Heart left ventricle (tissue), 13 donors: ENCODE measurements around the gene CDKN2B.

Experiments used
- POLR2A ChIP-seq, 2 donors: fragments of 450-650 bp; IDR thresholded peaks; one replicate each; pipeline ENCODE4 v1.6.1; 2017; ENCODE audit warnings: antibody characterized with exemption in 2 of 2, mild to moderate bottlenecking in 2 of 2, moderate library complexity in 2 of 2
- TF ChIP-seq, protein P1 (sequence below), 12 donors: fragments of 200-600 bp; sonication (generic) in 4 of 12; IDR thresholded peaks; one replicate each; pipeline versions ENCODE4 v1.5.0 to v1.8.0; 2018 to 2022; ENCODE audit warnings: antibody characterized with exemption in 12 of 12, mild to moderate bottlenecking in 5 of 12
- donor health status: ischemic (EF 13 %, LVEDD 7.1; RV severe dilation, severe dysfunction).
- donor health status: DM: no; HTN: yes; CAD: no.
- donor health status: DM: no; HTN: no; CAD: no.
- donor health status: ischemic (EF 25% LVEDD 6.9; RV normal size, moderate dysfunction).
- donor health status: ischemic (EF 25% LVEDD 5.7; RV mildly dilated, moderate dysfunction).
- donor health status: ischemic (EF 35%, LVEDD 5.7; RV mildly dilated, moderate dysfunction).
- donor health status: nonischemic (EF 11% LVEDD 7.7; RV severe dilation, severe dysfunction).
- donor health status: DM: yes; HTN: yes; CAD: no.
- donor health status: PGD.
- donor health status: ischemic (EF 29% LVEDD 5.4; RV normal size, mild dysfunction).
- donor health status: nonischemic (EF 23%, LVEDD 6.1; RV moderate dilation, normal function).

DNA sequence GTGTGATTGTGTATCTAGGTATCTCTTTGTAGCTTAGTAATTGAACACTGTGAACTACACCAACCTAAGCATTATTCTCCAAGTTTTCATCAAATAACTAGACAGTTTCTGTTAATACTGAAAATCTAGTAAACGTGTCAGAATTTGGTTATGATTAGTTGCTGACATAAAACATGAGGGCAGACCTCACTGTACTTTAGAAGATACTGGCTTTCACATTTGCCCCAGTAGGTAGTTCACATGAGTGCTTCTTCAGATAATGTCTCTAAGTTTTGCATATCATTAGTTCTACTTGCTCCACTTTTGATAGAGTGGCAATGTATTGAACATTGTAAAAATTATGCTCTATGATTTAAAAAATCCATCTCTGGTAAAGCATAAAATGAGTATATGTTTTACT, 7.1 kb downstream of the CDKN2B start:
- TF ChIP-seq, protein P1, sequence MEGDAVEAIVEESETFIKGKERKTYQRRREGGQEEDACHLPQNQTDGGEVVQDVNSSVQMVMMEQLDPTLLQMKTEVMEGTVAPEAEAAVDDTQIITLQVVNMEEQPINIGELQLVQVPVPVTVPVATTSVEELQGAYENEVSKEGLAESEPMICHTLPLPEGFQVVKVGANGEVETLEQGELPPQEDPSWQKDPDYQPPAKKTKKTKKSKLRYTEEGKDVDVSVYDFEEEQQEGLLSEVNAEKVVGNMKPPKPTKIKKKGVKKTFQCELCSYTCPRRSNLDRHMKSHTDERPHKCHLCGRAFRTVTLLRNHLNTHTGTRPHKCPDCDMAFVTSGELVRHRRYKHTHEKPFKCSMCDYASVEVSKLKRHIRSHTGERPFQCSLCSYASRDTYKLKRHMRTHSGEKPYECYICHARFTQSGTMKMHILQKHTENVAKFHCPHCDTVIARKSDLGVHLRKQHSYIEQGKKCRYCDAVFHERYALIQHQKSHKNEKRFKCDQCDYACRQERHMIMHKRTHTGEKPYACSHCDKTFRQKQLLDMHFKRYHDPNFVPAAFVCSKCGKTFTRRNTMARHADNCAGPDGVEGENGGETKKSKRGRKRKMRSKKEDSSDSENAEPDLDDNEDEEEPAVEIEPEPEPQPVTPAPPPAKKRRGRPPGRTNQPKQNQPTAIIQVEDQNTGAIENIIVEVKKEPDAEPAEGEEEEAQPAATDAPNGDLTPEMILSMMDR (IDR thresholded peaks at IDR 0.05) = no peak
- TF ChIP-seq POLR2A (IDR thresholded peaks at IDR 0.05) = no peak
